Colon (tissue), 2 donors: ENCODE measurements around the gene CAMTA1.
"Not testable (repeated sequence)": the region's sequence is repeated elsewhere in the genome, so short reads cannot be mapped to it uniquely, and the experiment has no call there.

Source experiments
- FAIRE-seq: peaks from 2 replicates; lab custom pipeline; 2012; peaks lifted over from hg19 to GRCh38; lab: Jason Lieb, UNC
- donor health status: control.
- donor health status: control.

CAMTA1 gene

DNA sequence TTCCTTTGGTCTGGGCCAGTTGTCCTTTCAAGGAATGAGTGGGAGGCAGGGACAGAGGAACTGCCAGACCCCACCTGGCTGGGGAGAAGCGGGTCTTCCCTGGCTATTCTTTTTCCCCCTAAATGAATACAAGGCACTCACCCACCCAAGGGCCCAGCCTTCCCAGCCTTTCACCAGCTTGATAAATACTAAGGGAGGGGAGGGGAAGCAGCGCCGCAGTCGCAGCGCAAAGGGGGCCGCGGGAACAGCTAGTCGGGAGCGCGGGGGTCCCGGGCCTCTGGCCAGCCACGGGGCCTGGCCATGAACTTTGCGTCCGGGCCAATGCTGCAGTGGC, 894.6 kb downstream of the CAMTA1 start:
- no peak for FAIRE-seq

- FAIRE-seq = no peak
Measured at GRCh38 chr1:7680207-7680954, 895.1 kb downstream of the CAMTA1 start.

DNA sequence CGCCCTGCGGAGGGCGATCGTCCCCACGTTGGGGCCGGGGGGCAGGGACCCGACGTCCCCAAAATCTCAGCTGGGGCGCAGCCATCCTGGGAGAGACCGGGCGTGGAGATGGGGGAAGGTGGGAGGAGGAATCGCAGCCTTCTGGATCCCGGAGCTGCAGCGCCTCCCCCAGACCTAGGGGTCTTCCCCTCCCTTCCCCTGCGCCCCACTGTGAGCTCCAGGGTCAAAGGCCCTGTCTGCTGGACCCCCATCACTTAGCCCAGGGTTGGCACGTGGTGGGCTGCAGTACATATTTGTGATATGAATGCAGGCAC, 895.7 kb downstream of the CAMTA1 start:
- no peak for FAIRE-seq

- FAIRE-seq = no peak
Measured at GRCh38 chr1:7681401-7681800, 896.1 kb downstream of the CAMTA1 start.

- FAIRE-seq = no peak
Measured at GRCh38 chr1:7683521-7683920, 898.3 kb downstream of the CAMTA1 start.

GRCh38 chr1:7684132-7684531, 898.9 kb downstream of the CAMTA1 start:
- FAIRE-seq = no peak

DNA sequence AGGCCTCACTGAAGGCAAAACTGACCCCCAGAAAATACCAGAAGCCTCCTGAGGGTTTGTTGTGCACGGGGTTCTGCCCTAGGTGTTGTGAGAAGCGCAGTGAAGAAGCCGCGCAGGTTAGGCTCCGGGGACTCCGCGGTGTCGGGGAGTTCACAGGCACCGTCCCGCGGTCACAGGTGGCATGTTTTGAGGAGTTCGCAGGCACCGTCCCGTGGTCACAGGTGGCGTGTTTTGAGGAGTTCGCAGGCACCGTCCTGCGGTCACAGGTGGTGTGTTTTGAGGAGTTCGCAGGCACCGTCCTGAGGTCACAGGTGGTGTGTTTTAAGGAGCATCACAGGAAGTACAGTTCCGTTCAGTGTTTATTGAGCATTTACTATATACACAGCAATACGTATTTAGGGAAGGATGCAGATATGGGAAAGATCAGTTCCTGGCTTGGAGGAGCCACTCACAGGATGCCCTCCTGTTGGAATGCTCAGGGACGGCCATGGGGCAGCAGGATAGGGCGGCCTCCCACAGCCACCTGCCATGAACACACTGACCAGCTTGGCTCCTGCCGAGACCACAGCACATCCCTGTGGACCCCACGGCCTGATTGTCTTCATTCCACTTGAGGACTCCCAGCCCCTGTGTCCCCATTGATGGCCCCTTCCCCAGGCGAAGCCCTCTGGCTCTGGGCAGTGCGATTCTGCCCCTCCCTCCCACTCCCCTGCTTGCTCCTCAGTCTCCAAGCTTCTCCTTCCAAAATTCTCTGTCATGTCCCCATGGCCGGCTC, 899.8 kb downstream of the CAMTA1 start:
- FAIRE-seq = no peak

DNA sequence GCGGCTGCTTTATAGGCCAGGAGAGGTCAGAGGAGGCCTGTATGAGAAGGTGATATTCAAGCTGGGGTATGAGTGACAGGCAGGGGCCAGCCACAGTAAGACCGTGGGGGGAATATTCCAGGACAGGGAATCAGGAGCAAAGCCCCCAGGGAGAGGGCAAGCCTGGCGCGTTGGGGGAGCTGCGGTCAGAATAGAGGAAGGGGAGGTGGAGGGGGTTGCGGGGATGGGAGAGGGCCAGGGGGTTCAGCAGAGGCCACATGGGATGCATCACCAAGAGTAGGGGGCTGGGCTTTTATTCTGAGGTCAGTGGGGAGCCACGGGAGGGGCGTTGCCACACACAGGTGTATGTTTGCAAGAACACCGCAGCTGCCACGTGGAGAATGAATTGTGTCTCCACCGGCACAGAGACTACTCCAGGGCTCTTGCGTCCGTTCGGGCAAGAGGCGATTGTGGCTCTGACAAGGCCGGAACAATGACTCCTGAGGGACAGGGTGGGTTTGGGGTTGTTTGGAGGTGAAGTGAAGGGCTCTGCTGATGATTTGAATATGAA, 901.1 kb downstream of the CAMTA1 start:
- no peak for FAIRE-seq

- FAIRE-seq = no peak
Measured at GRCh38 chr1:7687411-7687810, 902.2 kb downstream of the CAMTA1 start.

DNA sequence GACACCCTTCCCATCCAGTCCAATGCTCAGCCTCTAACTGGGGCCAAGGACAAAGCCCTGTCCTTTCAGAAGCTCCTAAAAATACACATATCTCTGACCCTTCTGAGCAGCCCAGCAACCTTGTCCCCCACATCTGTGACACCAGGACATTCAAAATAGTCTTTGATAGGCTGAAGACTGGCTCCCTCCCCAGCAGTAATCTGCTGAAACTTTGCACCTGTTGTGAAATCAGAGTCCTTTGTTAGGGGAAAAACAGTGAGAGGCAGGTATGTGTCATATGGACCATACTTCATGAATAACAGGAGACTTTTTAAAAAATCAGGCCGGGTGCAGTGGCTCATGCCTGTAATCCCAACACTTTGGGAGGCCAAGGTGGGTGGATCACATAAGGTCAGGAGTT, 903.4 kb downstream of the CAMTA1 start:
- FAIRE-seq = no peak

DNA sequence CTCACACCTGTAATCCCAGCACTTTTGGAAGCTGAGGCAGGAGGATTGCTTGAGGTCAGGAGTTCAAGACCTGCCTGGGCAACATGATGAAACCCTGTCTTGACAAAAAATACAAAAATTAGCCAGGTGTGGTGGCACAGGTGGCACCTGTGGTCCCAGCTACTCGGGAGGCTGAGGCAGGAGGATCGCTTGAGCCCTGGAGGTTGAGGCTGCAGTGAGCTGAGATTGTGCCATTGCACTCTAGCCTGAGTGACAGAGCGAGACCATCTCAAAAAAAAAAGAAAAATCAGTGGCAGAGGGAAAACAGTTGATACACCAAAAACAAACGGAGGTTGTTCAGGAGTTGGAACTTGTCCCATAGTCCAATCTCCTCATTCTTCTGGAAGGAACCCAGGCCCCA, 904.1 kb downstream of the CAMTA1 start:
- not testable (repeated sequence) for FAIRE-seq

DNA sequence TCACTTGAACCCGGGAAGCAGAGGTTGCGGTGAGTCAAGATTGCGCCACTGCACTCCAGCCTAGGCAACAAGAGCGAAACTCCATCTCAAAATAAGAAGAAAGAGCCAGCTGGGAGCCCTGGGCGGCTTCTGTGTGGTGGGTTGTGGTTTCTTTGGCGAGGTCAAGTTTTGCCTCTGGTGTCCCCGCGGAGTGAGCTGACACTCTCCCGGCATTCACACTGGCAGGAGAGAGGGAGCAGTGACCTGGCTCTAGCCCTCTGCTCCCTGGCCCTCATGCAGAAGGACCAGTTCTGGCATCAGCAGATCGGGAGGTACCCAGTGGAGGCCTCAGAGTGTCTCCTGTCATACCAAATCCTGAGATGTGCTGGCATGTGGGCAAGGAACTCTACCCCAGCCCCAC, 904.8 kb downstream of the CAMTA1 start:
- FAIRE-seq = no peak

GRCh38 chr1:7690496-7691182, 905.4 kb downstream of the CAMTA1 start:
- no peak for FAIRE-seq

GRCh38 chr1:7691576-7691975, 906.3 kb downstream of the CAMTA1 start:
- FAIRE-seq = no peak

- no peak for FAIRE-seq
Measured at GRCh38 chr1:7692005-7692404, 906.8 kb downstream of the CAMTA1 start.

DNA sequence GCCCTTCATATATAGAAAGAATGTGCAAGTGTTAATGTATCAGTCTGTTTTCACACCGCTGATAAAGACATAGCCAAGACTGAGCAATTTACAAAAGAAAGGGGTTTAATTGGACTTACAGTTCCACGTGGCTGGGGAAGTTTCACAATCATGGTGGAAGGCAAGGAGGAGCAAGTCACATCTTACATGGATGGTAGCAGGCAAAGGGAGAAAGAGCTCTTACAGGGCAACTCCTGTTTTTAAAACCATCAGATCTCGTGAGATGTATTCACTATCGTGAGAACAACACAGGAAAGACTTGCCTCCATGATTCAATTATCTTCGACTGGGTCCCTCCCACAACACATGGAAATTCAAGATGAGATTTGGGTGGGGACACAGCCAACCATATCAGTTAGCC, 907.8 kb downstream of the CAMTA1 start:
- not testable (repeated sequence) for FAIRE-seq

DNA sequence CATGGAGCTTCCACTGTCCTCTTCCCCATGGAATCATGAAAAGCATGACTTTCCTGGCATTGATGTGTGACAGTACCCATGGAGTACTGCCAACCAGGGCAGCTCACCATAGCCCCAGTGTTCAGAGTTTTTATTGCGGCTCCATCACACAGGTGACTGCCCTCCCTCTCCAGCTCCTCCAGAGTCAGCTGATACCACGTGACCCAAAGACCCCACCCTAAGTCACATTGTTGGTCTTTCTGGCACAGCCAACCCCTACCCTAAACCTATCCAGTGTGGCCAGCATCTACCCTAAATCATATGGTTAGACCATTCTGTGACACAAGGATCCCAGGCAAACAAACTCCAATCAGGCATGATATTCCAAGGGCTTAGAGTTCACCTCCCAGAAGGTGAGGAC, 908.4 kb downstream of the CAMTA1 start:
- FAIRE-seq = no peak

GRCh38 chr1:7694600-7695496, 909.6 kb downstream of the CAMTA1 start:
- FAIRE-seq = no peak

DNA sequence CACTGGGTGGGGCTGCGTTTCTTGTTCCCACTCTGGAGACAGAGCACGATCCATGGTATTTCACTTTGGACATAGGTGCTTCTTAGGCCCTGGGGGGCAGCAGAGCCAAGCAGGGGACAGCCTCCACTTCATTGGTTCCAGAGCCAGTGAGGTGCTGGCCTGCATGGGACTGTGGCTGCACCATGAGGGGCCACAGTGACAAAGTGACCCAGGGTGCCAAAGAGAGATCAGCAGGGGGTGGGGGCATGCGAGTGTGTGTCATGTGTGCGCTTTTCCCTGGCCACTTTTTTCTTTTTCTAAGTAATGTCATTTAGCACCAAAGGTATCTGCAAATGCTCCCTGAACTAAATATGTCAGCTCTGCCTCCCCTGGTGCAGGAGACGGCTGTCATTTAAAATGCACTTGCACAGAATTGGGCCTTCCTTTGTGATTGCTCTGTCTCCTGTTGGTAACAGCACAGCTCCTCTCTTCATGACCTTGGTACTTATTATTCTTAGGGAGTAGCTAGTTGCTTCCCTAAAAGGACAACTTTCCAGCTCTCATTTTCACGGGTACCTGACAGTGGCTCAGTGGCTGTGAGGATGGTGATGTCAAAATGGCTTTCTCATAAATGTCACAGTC, 910.4 kb downstream of the CAMTA1 start:
- FAIRE-seq = no peak

- no peak for FAIRE-seq
Measured at GRCh38 chr1:7698641-7699040, 913.4 kb downstream of the CAMTA1 start.

DNA sequence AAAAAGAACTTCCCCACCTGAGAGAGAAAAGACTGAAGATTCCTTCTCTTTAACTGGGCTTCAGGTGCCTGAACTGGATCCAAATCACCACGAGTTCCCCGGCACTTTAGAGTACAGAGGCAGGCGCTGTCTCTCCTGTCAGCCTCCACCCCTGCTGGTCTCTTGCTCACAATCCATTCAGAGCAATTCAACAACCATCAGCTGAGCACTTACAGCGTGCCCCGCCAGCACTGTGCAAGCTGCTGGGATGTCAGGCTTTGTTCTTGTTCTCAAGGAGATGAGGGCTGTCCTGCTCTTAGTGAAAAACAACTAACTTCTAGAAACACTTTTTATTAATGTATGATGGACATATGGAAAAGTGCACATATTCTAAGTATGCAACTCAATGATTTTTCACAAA, 917.1 kb downstream of the CAMTA1 start:
- FAIRE-seq = no peak
